ENCODE measurements around the gene TMEM219. TPM values are rescaled to one million over a fixed set of nuclear protein-coding genes. Genes with fewer than 3 reads are reported as not detected.

TMEM219 gene
- total and polyA plus RNA-seq, 9 of the 15 experiments (the other 6 are each of a cell fraction or from before 2014, with no cell fraction given), result 35.3 to 62.8 (median 55.5) TPM

- Histone ChIP-seq H3K27ac (ENCODE audit: extremely low read depth, low read depth, low read length) (no peak overlapping the region), H3K9ac (ENCODE audit: insufficient read depth in 1 of 2, low read depth in 2 of 2, low read length in 2 of 2) (no peak overlapping the region), H3K4me1 (replicated peaks in 1 of 2; ENCODE audit: control insufficient read depth in 2 of 2, insufficient read depth in 2 of 2, low read length in 2 of 2) (peaks cover 0 to 15% of the 10 kb centered on the region in 2 experiments; a peak in 1 of 5 replicates), H3K4me3 (no peak overlapping the region), H4K20me1 (replicated peaks; ENCODE audit: control insufficient read depth, insufficient read depth, low read length) (0 out of 2 replicates have a peak, but pooled peaks cover under 1% of the 10 kb centered on the region), H3K9me3 (replicated peaks; ENCODE audit: control insufficient read depth, insufficient read depth, low read depth, low read length) (no peaks in the 10 kb centered on the region), H3K4me2 (ENCODE audit: insufficient read depth, low read length) (no peak overlapping the region), H2AFZ (ENCODE audit: low read depth, low read length) (no peak overlapping the region), H3K36me3 (ENCODE audit: control insufficient read depth, insufficient read depth, low read length) (peaks cover 100% of the 10 kb centered on the region), H3K27me3 (ENCODE audit: control insufficient read depth in 2 of 2, insufficient read depth in 2 of 2, low read length in 2 of 2) (no peaks in the 10 kb centered on the region), H3K9me1 (ENCODE audit: control insufficient read depth, insufficient read depth, low read length) (no peaks in the 10 kb centered on the region), H3K79me2 (ENCODE audit: control insufficient read depth, insufficient read depth, low read length) (no peaks in the 10 kb centered on the region)
- POLR2A ChIA-PET, result interaction anchor here (0.6 to 2.6 kb wide), 5 partner anchors 11 to 300 kb away, joined by 3 to 22 read pairs (median 3); partner anchors contain the start of gene TAOK2
- 93% methylated on average over 19 of the region's 28 CpGs for WGBS (ENCODE audit: insufficient coverage, low coverage, missing lambda C conversion rate)
- CTCF ChIA-PET (ENCODE audit: low intra/inter-chr PET ratio), result no interaction called here
- TF ChIP-seq POLR2G (IDR thresholded peaks at IDR 0.05; ENCODE audit: low read depth, low read length), result 0 out of 2 replicates have a peak, but pooled peaks have one; percentile 29
- no peak for TF ChIP-seq MCM5 (IDR thresholded peaks at IDR 0.05; ENCODE audit: low read depth)
- TF ChIP-seq RBFOX2 (IDR thresholded peaks at IDR 0.05; ENCODE audit: low read depth, low read length), result peak; percentile 38
- no peak for ATAC-seq
- intact Hi-C loops (cut with micrococcal nuclease), result no loop called here
- no TSS peak for BruUV-seq (replicated peaks)
- FAIRE-seq, result no peak
- in situ Hi-C loops (cut with MboI), result no loop called here
- DNase-seq (ENCODE audit: extremely low read depth in 1 of 4, low spot score in 3 of 4), result no peak
These were observed 23.5 kb downstream of the TMEM219 start for GRCh38 chr16:29985271-29985811.

GRCh38 chr16:29986231-29986630 lies 24.4 kb downstream of the TMEM219 start:
- Histone ChIP-seq H3K9ac (ENCODE audit: insufficient read depth in 1 of 2, low read depth in 2 of 2, low read length in 2 of 2) (no peak overlapping the region), H3K4me3 (no peak overlapping the region), H3K4me1 (replicated peaks in 1 of 2; ENCODE audit: control insufficient read depth in 2 of 2, insufficient read depth in 2 of 2, low read length in 2 of 2) (peaks cover 0 to 18% of the 10 kb centered on the region in 2 experiments; a peak in 1 of 5 replicates), H3K9me1 (ENCODE audit: control insufficient read depth, insufficient read depth, low read length) (no peaks in the 10 kb centered on the region), H4K20me1 (replicated peaks; ENCODE audit: control insufficient read depth, insufficient read depth, low read length) (no peaks in the 10 kb centered on the region), H2AFZ (ENCODE audit: low read depth, low read length) (no peak overlapping the region), H3K9me3 (replicated peaks; ENCODE audit: control insufficient read depth, insufficient read depth, low read depth, low read length) (no peaks in the 10 kb centered on the region), H3K27ac (ENCODE audit: extremely low read depth, low read depth, low read length) (no peak overlapping the region), H3K4me2 (ENCODE audit: insufficient read depth, low read length) (no peak overlapping the region), H3K27me3 (ENCODE audit: control insufficient read depth in 2 of 2, insufficient read depth in 2 of 2, low read length in 2 of 2) (no peaks in the 10 kb centered on the region), H3K79me2 (ENCODE audit: control insufficient read depth, insufficient read depth, low read length) (no peaks in the 10 kb centered on the region), H3K36me3 (ENCODE audit: control insufficient read depth, insufficient read depth, low read length) (peaks cover 99% of the 10 kb centered on the region; the same call in 2 of the 3 replicates)
- BruUV-seq (replicated peaks), result no TSS peak
- POLR2A ChIA-PET, result interaction anchor here (0.6 to 2.6 kb wide), 3 partner anchors 12 to 46 kb away, joined by 3 to 22 read pairs (median 4); partner anchors contain the start of gene TAOK2
- CTCF ChIA-PET (ENCODE audit: low intra/inter-chr PET ratio), result no interaction called here
- DNase-seq (ENCODE audit: extremely low read depth in 1 of 4, low spot score in 3 of 4) (no peak), ATAC-seq (no peak), FAIRE-seq (no peak)
- TF ChIP-seq ZNF121 (CRISPR knock-in tag; conservative IDR thresholded peaks at IDR 0.05) (no peak), RBFOX2 (IDR thresholded peaks at IDR 0.05; ENCODE audit: low read depth, low read length) (peak; percentile 5; the same call in 1 of the 2 replicates)
- in situ Hi-C loops (cut with MboI) (no loop called here), intact Hi-C loops (cut with micrococcal nuclease) (no loop called here)
- WGBS (ENCODE audit: insufficient coverage, low coverage, missing lambda C conversion rate), result 94% methylated on average over 16 of the region's 20 CpGs
